ENCODE measurements around the gene CERK.

DNA sequence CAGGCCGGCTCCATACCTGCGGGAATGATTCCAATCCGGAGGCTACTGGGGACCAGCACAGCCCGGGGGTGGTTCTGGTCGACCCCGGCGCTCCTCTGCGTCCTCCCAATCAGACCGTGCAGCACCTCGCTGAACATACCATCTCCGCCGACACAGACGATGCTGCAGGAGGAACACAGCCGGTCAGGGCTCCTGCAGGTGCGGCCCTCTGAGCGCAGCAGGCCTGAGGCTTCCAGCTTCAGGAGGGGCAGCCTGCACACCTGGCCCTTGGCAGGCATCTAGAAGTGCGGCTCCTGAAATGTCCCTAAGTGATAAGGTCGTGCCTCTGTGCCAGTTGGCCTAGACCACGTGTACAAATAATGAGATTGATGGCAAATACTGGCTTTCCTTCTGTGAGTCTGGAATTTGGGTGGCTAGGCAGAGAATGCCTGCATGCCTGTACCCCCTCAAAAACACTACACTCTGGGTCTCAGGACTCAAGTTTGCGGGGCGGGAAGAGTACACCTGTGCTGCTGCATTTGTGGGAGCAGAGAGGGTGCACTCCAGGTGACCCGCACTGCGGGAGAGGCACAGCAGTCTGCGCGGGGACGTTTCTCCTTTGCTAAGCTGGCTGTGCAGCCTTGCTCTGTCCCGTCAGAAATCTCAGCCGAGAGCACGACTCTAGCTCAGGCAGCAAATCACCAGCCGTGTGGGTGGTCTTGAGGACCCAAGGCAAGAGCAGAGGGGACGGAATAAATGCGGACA, 30.1 kb downstream of the CERK start:
- no peak for TF ChIP-seq POLR2A (IDR thresholded peaks at IDR 0.05)
- TF ChIP-seq, protein P1, sequence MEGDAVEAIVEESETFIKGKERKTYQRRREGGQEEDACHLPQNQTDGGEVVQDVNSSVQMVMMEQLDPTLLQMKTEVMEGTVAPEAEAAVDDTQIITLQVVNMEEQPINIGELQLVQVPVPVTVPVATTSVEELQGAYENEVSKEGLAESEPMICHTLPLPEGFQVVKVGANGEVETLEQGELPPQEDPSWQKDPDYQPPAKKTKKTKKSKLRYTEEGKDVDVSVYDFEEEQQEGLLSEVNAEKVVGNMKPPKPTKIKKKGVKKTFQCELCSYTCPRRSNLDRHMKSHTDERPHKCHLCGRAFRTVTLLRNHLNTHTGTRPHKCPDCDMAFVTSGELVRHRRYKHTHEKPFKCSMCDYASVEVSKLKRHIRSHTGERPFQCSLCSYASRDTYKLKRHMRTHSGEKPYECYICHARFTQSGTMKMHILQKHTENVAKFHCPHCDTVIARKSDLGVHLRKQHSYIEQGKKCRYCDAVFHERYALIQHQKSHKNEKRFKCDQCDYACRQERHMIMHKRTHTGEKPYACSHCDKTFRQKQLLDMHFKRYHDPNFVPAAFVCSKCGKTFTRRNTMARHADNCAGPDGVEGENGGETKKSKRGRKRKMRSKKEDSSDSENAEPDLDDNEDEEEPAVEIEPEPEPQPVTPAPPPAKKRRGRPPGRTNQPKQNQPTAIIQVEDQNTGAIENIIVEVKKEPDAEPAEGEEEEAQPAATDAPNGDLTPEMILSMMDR (IDR thresholded peaks at IDR 0.05), result no peak

All from esophagus squamous epithelium (tissue), 4 donors.